H1 (cell line): ENCODE measurements around the gene NSUN6. TPM values are rescaled to one million over a fixed set of nuclear protein-coding genes. Genes with fewer than 3 reads are reported as not detected.

ENCODE experiments used
- BRCA1 ChIP-seq: IDR thresholded peaks from 2 replicates; pipeline ENCODE4 v1.6.1; 2012; ENCODE audit warnings: low read depth, low read length, improper control_type of control experiment
- TEAD4 ChIP-seq: IDR thresholded peaks from 2 replicates; pipeline ENCODE4 v1.6.1; 2012; ENCODE audit warnings: low read depth, low read length, inconsistent platforms, mixed read lengths
- polyA plus RNA-seq, 7 experiments: library from polyadenylated mRNA; depleted of rRNA in 3 of 7; stranded (reverse) in 5 of 7; unstranded in 2 of 7; fragments of >200 nt in 5 of 7; fragments of 200-250 nt in 2 of 7; gene quantifications; 1 replicate in 5 of 7; 2 replicates in 1 of 7; 4 replicates in 1 of 7; pipeline versions ENCODE4 v1.2.1 to v1.2.3, GENCODE V29; 2011 to 2013; ENCODE audit warnings: missing spikeins in 2 of 7, mixed read lengths in 2 of 7
- total RNA-seq: library from RNA; stranded (reverse); fragmentation: NEBNext Ultra II Directional; extraction: Animal tissue kit (Norgen Biotek cat#: 25700); gene quantifications from 2 replicates; pipeline ENCODE4 v1.2.1, GENCODE V29; 2021

NSUN6 gene
- total and polyA plus RNA-seq, 2 of the 8 experiments (the other 6 are each of a cell fraction or from before 2014, with no cell fraction given): 5.9 to 14.4 TPM

GRCh38 chr10:18498998-18499397 lies 152.4 kb downstream of the NSUN6 start (continued):
- TF ChIP-seq TEAD4 (no peak), BRCA1 (no peak)
